ENCODE measurements around the gene DNAH1. TPM values are rescaled to one million over a fixed set of nuclear protein-coding genes. Genes with fewer than 3 reads are reported as not detected.

The DNAH1 gene
- total RNA-seq, 2 experiments from 2014 or later = 5.8 to 14.2 TPM

GRCh38 chr3:52374173-52374572 lies 58.1 kb downstream of the DNAH1 start:
- peak overlapping the region; percentile 64 for H3K4me2 ChIP-seq (ENCODE audit: low read length)
- no peak overlapping the region for H3K27ac ChIP-seq (ENCODE audit: low read depth, low read length, poor library complexity, severe bottlenecking)
- peak overlapping the region; percentile 56; the same call in 1 of the 2 replicates for H2AFZ ChIP-seq (ENCODE audit: low read length)
- H3K79me2 ChIP-seq (ENCODE audit: insufficient read depth, low read depth, low read length) = no peaks in the 10 kb centered on the region
- POLR2A ChIA-PET = interaction anchor here (0.6 to 1.0 kb wide), 5 partner anchors 17 to 143 kb away, joined by 3 to 5 read pairs (median 4); no protein-coding TSS in a partner anchor
- H3K9me2 ChIP-seq (ENCODE audit: insufficient read depth, low read length) = no peaks in the 10 kb centered on the region
- no peaks in the 10 kb centered on the region for H3K9me3 ChIP-seq (ENCODE audit: low read length)
- CTCF ChIA-PET (ENCODE audit: unreplicated experiment) = interaction anchor here (0.5 kb wide), 1 partner anchor 200 kb away, joined by 3 read pairs; no protein-coding TSS in a partner anchor
- DNase-seq (ENCODE audit: low spot score) = peak; percentile 54
- TF ChIP-seq EZH2phosphoT487 (IDR thresholded peaks at IDR 0.05; ENCODE audit: borderline replicate concordance, low read depth, low read length) = no peak
- peak; percentile 72 for TF ChIP-seq CTCF (conservative IDR thresholded peaks at IDR 0.05; ENCODE audit: low read length)
- intact Hi-C loops (cut with micrococcal nuclease; ENCODE audit: unreplicated experiment) = loop anchor here (5.0 to 10.0 kb wide), 2 partner anchors 37 to 71 kb away; partner anchors contain the start of gene SEMA3G
- H3K4me1 ChIP-seq (ENCODE audit: insufficient read depth, low read length, poor library complexity, severe bottlenecking) = peaks cover 33% of the 10 kb centered on the region
- BruUV-seq (replicated peaks) = no TSS peak
- H3K4me3 ChIP-seq (ENCODE audit: low read depth, low read length, poor library complexity, severe bottlenecking) = no peak overlapping the region
- no peaks in the 10 kb centered on the region for H4K20me1 ChIP-seq (ENCODE audit: insufficient read depth, low read length)
- no peaks in the 10 kb centered on the region for H3K36me3 ChIP-seq (ENCODE audit: insufficient read depth, low read length)

- Histone ChIP-seq H3K27ac (ENCODE audit: low read depth, low read length, poor library complexity, severe bottlenecking) (no peak overlapping the region), H3K36me3 (ENCODE audit: insufficient read depth, low read length) (no peaks in the 10 kb centered on the region), H3K9me2 (ENCODE audit: insufficient read depth, low read length) (no peaks in the 10 kb centered on the region), H3K9me3 (ENCODE audit: low read length) (no peaks in the 10 kb centered on the region), H3K4me1 (ENCODE audit: insufficient read depth, low read length, poor library complexity, severe bottlenecking) (peaks cover 4% of the 10 kb centered on the region), H2AFZ (ENCODE audit: low read length) (no peak overlapping the region), H4K20me1 (ENCODE audit: insufficient read depth, low read length) (no peaks in the 10 kb centered on the region), H3K4me3 (ENCODE audit: low read depth, low read length, poor library complexity, severe bottlenecking) (no peak overlapping the region), H3K4me2 (ENCODE audit: low read length) (no peak overlapping the region), H3K79me2 (ENCODE audit: insufficient read depth, low read depth, low read length) (no peaks in the 10 kb centered on the region)
- TF ChIP-seq CTCF (conservative IDR thresholded peaks at IDR 0.05; ENCODE audit: low read length) = no peak
- no peak for TF ChIP-seq EZH2phosphoT487 (IDR thresholded peaks at IDR 0.05; ENCODE audit: borderline replicate concordance, low read depth, low read length)
- intact Hi-C loops (cut with micrococcal nuclease; ENCODE audit: unreplicated experiment) = loop anchor here (10.0 kb wide), 1 partner anchor 65 kb away; the partner anchor contains the start of gene SEMA3G
- DNase-seq (ENCODE audit: low spot score) = no peak
- POLR2A ChIA-PET = no interaction called here
- CTCF ChIA-PET (ENCODE audit: unreplicated experiment) = no interaction called here
- no TSS peak for BruUV-seq (replicated peaks)
Measured at GRCh38 chr3:52379610-52380009, 63.5 kb downstream of the DNAH1 start.

GRCh38 chr3:52380023-52380422 lies 63.9 kb downstream of the DNAH1 start:
- no TSS peak for BruUV-seq (replicated peaks)

More at GRCh38 chr3:52380023-52380422, 63.9 kb downstream of the DNAH1 start:
- H4K20me1 ChIP-seq (ENCODE audit: insufficient read depth, low read length) = no peaks in the 10 kb centered on the region
- H2AFZ ChIP-seq (ENCODE audit: low read length) = no peak overlapping the region
- no peak for DNase-seq (ENCODE audit: low spot score)
- POLR2A ChIA-PET = no interaction called here
- H3K9me2 ChIP-seq (ENCODE audit: insufficient read depth, low read length) = no peaks in the 10 kb centered on the region
- CTCF ChIA-PET (ENCODE audit: unreplicated experiment) = no interaction called here
- intact Hi-C loops (cut with micrococcal nuclease; ENCODE audit: unreplicated experiment) = no loop called here
- no peaks in the 10 kb centered on the region for H3K9me3 ChIP-seq (ENCODE audit: low read length)
- H3K36me3 ChIP-seq (ENCODE audit: insufficient read depth, low read length) = no peaks in the 10 kb centered on the region
- no peak overlapping the region for H3K27ac ChIP-seq (ENCODE audit: low read depth, low read length, poor library complexity, severe bottlenecking)
- no peak overlapping the region for H3K4me2 ChIP-seq (ENCODE audit: low read length)
- TF ChIP-seq CTCF (conservative IDR thresholded peaks at IDR 0.05; ENCODE audit: low read length) (no peak), EZH2phosphoT487 (IDR thresholded peaks at IDR 0.05; ENCODE audit: borderline replicate concordance, low read depth, low read length) (no peak)
- no peak overlapping the region for H3K4me3 ChIP-seq (ENCODE audit: low read depth, low read length, poor library complexity, severe bottlenecking)
- no peaks in the 10 kb centered on the region for H3K79me2 ChIP-seq (ENCODE audit: insufficient read depth, low read depth, low read length)
- H3K4me1 ChIP-seq (ENCODE audit: insufficient read depth, low read length, poor library complexity, severe bottlenecking) = no peaks in the 10 kb centered on the region
